ENCODE results near the gene FAT3. TPM values are rescaled to one million over a fixed set of nuclear protein-coding genes. Genes with fewer than 3 reads are reported as not detected.

Gene FAT3
- total RNA-seq, 1 experiment from 2014 or later: 0.02 TPM

DNA sequence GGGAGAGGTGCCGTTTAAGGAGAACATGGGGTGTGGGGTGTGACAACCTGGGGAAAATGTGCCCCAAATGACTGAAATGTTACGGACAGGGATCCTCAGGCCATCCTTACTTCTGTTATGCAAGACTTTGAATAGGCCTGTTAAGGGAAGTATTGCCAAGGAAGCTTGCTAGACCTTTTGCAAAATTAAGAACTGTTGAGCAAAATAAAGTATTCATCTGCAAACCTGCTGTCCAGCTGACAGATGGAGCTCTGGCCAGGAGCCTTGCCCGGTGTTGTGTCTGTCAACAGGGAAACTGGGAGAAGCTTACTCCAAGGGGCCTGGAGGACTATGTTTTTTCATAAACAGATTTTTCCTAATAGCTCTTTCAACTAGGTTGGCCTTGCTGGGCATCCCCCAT lies 48.0 kb downstream of the FAT3 start (continued):
- TF ChIP-seq, protein P1, sequence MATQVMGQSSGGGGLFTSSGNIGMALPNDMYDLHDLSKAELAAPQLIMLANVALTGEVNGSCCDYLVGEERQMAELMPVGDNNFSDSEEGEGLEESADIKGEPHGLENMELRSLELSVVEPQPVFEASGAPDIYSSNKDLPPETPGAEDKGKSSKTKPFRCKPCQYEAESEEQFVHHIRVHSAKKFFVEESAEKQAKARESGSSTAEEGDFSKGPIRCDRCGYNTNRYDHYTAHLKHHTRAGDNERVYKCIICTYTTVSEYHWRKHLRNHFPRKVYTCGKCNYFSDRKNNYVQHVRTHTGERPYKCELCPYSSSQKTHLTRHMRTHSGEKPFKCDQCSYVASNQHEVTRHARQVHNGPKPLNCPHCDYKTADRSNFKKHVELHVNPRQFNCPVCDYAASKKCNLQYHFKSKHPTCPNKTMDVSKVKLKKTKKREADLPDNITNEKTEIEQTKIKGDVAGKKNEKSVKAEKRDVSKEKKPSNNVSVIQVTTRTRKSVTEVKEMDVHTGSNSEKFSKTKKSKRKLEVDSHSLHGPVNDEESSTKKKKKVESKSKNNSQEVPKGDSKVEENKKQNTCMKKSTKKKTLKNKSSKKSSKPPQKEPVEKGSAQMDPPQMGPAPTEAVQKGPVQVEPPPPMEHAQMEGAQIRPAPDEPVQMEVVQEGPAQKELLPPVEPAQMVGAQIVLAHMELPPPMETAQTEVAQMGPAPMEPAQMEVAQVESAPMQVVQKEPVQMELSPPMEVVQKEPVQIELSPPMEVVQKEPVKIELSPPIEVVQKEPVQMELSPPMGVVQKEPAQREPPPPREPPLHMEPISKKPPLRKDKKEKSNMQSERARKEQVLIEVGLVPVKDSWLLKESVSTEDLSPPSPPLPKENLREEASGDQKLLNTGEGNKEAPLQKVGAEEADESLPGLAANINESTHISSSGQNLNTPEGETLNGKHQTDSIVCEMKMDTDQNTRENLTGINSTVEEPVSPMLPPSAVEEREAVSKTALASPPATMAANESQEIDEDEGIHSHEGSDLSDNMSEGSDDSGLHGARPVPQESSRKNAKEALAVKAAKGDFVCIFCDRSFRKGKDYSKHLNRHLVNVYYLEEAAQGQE (IDR thresholded peaks at IDR 0.05; ENCODE audit: low read depth): no peak
- TF ChIP-seq POLR2AphosphoS5 (IDR thresholded peaks at IDR 0.05; ENCODE audit: low read depth, low read length) (no peak), EZH2 (IDR thresholded peaks at IDR 0.05) (no peak), CEBPB (IDR thresholded peaks at IDR 0.05; ENCODE audit: low read depth) (no peak), SRF (IDR thresholded peaks at IDR 0.05; ENCODE audit: low read depth) (no peak), SP1 (IDR thresholded peaks at IDR 0.05; ENCODE audit: low read depth) (no peak), ZFX (IDR thresholded peaks at IDR 0.05) (no peak)
